ENCODE results near the gene KIFC1.
"Not testable (repeated sequence)": the region's sequence is repeated elsewhere in the genome, so short reads cannot be mapped to it uniquely, and the experiment has no call there.

KIFC1 gene

DNA sequence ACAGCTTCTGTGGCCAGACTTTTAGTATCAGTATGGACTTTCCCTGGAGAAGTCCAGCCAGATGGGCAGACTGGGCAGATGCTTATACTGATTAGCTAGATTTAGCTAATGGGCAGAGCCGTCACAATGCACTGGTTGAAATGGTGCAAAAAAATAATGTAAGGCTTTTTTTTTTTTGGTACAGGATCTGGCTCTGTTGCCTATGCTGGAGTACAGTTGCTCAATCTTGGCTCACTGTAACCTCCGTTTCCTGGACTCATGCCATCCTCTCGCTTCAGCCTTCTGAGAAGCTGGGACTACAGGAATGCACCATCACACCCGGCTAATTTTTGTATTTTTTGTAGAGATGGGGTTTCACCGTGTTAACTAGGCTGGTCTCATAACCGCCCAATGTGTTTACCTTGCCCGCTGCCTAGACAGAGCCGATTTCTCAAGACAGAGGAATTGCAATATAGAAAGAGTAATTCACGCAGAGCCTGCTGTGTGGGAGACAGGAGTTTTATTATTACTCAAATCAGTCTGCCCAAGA, 16.4 kb upstream of the KIFC1 start:
- DNase-seq (ENCODE audit: low read depth), result no peak

DNA sequence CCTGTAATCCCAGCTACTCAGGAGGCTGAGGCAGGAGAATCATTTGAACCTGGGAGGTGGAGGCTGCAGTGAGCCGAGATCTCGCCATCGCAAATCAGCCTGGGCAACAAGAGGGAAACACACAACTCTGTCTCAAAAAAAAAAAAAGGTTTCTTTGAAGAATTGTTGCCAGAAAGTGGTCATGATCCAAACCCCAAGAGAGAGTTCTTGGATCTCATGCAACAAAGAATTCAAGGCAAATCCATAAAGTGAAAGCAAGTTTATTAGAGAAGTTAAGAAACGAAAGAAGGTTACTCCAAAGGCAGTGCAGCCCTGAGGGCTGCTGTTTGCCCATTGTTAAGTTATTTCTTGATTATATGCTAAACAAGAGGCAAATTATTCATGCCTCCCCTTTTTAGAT, 14.5 kb upstream of the KIFC1 start:
- no peak for DNase-seq (ENCODE audit: low read depth)

DNA sequence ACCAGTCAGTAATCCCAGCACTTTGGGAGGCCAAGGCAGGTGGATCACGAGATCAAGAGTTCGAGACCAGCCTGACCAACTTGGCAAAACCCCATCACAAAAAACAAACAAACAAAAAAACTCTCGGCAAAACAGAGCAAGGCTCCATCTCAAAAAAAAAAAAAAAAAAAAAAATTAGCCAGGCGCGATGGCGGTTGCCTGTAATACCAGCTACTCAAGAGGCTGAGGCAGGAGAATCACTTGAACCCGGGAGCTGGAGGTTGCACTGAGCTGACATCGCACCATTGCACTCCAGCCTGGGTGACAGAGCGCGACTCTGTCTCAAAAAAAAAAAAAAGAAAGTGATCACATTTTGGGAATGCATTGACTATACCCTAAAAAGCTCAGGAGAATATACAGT, 12.4 kb upstream of the KIFC1 start:
- DNase-seq (ENCODE audit: low read depth), result not testable (repeated sequence)

DNA sequence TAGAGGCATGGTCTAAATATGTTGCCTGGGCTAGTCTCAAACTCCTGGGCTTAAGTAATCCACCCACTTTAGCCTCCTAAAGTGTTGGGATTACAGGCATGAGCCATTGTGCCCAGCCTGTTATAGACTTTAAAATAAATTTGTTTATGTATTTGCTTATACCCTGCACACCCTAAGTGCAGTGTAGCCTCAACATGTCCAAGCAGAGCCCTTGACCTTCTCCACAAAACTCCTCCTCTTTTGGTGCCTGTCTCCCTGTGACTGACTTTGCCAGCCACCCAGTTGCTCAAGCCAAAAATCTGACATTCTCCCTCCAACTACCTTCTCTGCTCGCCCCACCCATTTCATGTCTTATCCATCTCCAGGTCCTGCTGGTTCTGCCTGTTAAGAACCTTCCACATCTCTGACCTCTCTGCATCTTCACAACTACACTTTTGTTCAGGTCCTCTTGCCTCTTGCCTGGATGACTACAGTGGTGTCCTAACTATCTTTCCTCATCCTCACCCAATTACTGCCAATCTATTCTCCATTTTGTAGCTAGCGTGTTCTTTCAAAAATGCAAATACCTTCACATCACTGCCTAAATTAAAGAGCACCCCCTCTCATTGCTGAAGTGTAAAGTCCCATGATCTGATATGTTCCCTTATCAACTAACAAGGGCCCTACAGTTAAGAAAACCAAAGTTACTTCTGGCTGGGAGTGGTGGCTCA, 11.2 kb upstream of the KIFC1 start:
- DNase-seq (ENCODE audit: low read depth), result no peak

DNA sequence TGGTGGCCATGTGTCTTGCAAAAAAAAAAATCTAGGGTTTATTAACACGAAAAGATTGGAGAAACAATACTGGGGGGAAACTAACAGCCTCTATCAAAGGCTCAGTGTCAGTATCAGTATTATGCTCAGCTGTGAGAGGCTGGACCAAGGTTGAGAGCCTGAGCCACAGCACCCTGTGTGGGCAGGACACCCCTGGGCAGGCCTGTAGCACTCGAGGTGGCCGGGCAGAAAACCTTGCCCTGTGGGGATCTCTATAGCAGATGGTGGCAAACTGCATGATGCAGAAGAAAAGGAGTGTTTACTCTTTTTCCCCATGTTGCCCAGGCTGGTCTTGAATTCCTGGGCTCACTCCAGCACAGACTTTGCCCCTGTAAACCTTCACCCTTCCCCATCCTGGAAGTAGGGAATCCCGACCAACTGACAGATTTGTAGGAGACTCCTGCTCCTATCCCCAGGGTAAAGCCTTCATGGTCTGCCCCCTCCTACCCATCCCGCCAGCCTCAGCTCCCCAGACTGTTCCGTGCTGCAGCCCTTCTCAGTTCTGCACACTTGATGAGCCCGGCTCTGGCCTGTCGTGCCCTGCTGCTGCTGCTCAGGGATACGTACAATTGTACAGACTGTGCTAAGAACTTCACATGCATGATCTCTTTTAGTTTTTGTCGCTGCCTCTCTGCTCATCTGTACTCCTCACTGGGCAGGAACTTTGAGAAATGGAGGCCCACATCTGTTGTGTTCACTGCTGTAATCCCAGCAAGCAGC, 8.0 kb upstream of the KIFC1 start:
- DNase-seq (ENCODE audit: low read depth), result no peak

DNA sequence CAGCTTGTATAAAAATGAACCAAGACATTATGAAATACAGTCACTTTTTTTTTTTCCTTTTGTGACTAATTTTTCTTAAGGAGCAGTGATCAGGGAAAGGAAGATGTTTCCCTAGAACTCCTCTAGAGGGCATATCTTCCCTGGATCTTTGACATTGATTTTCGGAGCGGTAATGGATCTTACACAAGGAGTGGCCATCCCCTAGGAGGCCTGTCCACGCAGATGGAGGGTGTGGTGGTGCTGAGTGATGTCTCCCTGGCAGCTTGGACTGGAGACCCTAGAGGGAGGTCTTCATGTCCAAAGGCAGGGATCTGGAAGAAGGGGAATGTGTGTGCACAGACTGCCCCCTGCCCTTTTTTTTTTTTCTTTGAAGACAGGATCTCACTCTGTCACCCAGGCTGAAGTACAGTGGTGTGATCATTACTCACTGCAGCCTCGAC, 7.0 kb upstream of the KIFC1 start:
- no peak for DNase-seq (ENCODE audit: low read depth)

- no peak for DNase-seq (ENCODE audit: low read depth)
These were observed 1.4 kb upstream of the KIFC1 start for GRCh38 chr6:33390173-33390572.

DNA sequence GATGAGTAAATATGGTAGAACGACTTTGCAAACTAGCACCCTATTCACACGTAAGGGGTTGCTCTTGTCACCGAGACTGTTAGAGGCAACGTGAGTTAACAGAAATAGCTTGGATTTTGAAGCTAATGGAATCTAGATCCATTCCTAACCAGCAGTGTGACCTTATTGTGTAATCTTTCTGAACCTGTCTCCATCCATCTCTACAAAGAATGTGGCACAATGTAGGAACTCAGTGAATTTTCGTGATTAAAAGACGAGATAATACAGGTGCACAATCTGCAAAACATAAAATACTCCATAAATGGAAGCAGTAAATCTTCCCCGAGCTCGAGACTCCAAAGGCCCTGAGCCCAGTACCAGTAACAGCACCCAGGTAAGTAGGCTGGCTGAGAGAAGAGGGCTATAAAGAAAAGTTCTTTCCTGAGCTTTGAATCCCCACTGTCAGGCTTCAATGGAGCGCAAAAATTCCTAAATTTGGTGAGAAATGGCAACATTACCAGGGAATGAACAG, 801 bp upstream of the KIFC1 start:
- no peak for DNase-seq (ENCODE audit: low read depth)

- no peak for DNase-seq (ENCODE audit: low read depth)
These were observed 435 bp downstream of the KIFC1 start for GRCh38 chr6:33391922-33392594.

- DNase-seq (ENCODE audit: low read depth), result no peak
These were observed 949 bp downstream of the KIFC1 start for GRCh38 chr6:33392595-33392948.

DNA sequence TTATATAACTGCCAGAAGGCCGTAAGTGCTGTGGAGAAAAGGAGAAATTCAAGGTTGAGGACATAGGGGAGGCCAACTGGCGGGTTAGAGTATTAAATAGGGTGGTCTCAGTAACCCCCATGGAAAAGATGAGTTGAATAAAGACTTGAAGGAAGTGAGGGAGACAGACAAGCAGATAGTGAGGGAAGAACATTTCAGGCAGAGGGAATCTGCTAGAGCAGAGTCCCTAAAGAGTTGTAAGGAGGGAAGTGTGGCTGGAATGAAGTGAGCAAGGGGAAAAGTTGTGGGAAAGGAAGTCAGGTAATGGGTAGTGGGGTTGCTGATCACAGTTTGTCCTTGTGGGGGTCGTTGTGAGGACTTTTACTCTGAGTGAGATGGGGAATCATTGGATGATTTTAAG, 1.4 kb downstream of the KIFC1 start:
- DNase-seq (ENCODE audit: low read depth), result no peak

- DNase-seq (ENCODE audit: low read depth), result no peak
These were observed 5.9 kb downstream of the KIFC1 start for GRCh38 chr6:33397541-33397940.

DNA sequence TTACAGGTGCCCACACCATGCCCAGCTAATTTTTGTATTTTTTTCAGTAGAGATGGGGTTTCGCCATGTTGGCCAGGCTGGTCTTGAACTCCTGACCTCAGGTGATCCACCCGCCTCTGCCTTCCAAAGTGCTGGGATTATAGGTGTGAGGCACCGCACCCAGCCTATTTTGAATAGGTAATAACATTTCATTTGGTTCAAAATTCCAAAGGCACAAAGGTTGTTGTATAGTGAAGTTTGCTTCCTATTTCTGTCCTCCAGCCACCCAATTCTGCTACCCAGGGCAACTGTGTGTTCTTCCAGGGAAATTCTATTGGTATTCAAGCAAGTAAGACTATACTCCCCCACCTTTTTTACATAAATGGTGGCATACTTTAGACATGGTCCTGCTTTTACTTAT, 7.0 kb downstream of the KIFC1 start:
- not testable (repeated sequence) for DNase-seq (ENCODE audit: low read depth)

GRCh38 chr6:33399881-33400280, 8.3 kb downstream of the KIFC1 start:
- not testable (repeated sequence) for DNase-seq (ENCODE audit: low read depth)

GRCh38 chr6:33404884-33405283, 13.3 kb downstream of the KIFC1 start:
- DNase-seq (ENCODE audit: low read depth), result no peak

- no peak for DNase-seq (ENCODE audit: low read depth)
These were observed 13.8 kb downstream of the KIFC1 start for GRCh38 chr6:33405386-33405940.

GRCh38 chr6:33406126-33406525, 14.5 kb downstream of the KIFC1 start:
- DNase-seq (ENCODE audit: low read depth), result no peak

GRCh38 chr6:33407132-33407718, 15.6 kb downstream of the KIFC1 start:
- no peak for DNase-seq (ENCODE audit: low read depth)

- DNase-seq (ENCODE audit: low read depth), result peak; percentile 97
These were observed 18.6 kb downstream of the KIFC1 start for GRCh38 chr6:33410050-33410710.

- no peak for DNase-seq (ENCODE audit: low read depth)
These were observed 19.3 kb downstream of the KIFC1 start, which contains the start of gene PHF1 for GRCh38 chr6:33410711-33411631. PHF1 (plus strand) TSS chr6:33411014; CDS start chr6:33412264, 1,250 bp downstream.

Data from activated T-cell treated with anti-CD3 and anti-CD28 coated beads for 24 hours (primary cell).